Stimulated activated CD4-positive, alpha-beta T cell treated with anti-CD3 and anti-CD28 coated beads, TNF-alpha, amount 100 ng/mL, for 48 hours (primary cell): ENCODE measurements around the gene TIGD7.

Experiments
- DNase-seq, 3 donors: peaks; one replicate each; pipeline ENCODE4 v3.0.0-alpha.2; 2020; ENCODE audit warnings: low read depth in 3 of 3

TIGD7 gene

GRCh38 chr16:3305109-3306068, at the start of gene TIGD7, which contains the start of gene ZNF75A:
TIGD7 (minus strand) TSS chr16:3305430; CDS start chr16:3300614, 4,816 bp downstream.
ZNF75A (plus strand) TSS chr16:3305497; CDS start chr16:3308429, 2,932 bp downstream.
- peak; percentile 63 to 75 (median 70) for DNase-seq

DNA sequence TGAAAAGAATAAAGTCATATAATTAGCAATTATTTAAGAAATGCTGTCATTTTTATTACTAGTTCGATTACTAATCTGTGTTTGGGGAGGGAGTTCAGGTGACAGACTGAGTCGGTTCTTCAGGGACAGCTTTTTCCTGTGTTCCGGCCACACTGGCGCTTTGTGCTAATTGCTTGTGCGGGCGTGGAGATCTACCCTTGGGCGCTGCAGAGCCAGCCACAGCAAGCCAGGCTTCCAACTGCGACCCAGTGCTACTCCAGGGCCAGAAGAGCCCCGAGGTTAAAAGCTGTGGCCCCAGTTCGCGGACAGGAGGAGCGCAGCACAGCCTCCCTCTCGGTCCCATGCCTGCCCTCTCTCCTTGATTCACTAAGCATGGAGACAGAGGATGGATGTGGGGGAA, 43.9 kb upstream of the TIGD7 start:
- no peak for DNase-seq

- no peak for DNase-seq
These were observed 43.4 kb upstream of the TIGD7 start for GRCh38 chr16:3348547-3349167.

GRCh38 chr16:3347586-3347985, 42.4 kb upstream of the TIGD7 start:
- no peak for DNase-seq

DNA sequence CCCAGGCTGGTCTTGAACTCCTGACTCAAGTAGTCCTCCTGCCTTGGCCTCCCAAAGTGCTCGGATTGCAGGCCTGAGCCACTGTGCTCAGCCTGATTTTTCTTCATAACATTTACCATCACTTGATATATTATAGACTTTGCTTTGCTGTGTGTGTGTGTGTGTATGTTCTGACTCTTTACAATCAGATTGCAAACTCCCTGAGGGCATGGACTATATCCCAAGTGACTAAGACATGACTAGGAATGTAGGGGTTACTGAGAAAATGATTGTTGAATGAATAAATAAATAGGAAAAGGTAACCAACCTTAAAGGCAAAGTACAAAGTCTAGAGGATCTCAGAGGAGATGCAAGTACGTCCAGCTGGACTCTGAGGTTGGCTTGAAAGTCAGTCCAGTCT, 40.8 kb upstream of the TIGD7 start:
- no peak for DNase-seq

DNA sequence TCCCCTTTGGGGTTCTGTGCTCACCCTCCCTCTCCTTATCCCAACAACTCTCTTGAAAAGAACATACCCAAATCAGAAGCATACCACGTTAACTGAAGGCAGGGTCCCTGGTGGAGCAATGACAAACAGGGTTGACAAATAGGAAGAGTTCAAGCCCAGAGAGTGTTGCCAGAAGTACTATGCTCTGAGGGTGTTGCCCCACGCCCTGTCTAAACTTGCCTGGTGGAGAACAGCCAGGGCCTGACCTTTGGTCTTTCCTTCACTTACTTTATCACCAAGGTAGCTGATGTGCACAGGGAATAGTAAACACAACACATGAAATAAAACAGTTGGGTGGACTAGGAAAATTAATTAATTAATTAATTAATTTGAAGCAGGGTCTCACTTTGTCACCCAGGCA, 23.4 kb upstream of the TIGD7 start:
- DNase-seq: no peak

- DNase-seq: no peak
These were observed 22.9 kb upstream of the TIGD7 start for GRCh38 chr16:3328104-3328503.

DNA sequence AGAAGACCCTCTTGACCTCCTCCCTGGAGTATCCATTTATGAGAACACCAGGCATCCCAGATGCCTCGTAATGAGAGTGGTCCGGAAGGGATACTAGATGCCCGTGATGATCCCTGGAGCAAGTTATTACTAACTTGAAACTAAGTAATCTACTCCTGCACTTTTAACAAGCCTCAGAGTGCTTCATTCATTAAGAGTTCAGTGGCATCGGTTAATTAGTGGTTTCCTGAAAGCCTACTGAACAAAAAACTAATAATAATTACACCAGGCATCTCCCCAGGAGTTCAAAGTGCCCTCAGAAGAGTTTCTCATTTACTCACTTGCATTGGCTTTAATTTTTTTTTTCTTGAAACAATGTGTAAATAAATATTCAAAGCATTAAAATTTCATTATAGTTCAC, 22.3 kb upstream of the TIGD7 start:
- DNase-seq: no peak

DNA sequence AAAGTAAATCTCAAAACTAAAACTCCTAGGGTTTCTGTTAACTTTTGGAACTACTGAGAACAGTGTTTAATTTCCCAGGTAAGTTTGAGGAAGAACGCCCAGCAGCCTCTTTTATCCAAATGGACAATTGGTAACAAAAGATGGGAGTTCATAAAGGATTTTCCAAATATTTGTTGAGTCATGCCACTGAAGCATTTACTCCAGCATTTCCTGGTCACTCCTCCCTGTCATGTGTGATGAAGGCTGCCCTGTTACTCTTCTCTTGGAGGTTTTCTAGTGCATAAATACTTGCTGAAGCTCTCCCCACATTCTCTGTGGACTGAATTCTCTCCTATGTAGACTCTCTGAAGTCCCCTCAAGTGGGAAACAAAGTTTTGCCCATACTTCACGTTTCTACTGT, 16.6 kb upstream of the TIGD7 start:
- no peak for DNase-seq

GRCh38 chr16:3317315-3317999, 12.2 kb upstream of the TIGD7 start:
- no peak for DNase-seq

- no peak for DNase-seq
These were observed 6.3 kb upstream of the TIGD7 start for GRCh38 chr16:3311496-3311895.

GRCh38 chr16:3306078-3306477, 848 bp upstream of the TIGD7 start:
- no peak for DNase-seq

DNA sequence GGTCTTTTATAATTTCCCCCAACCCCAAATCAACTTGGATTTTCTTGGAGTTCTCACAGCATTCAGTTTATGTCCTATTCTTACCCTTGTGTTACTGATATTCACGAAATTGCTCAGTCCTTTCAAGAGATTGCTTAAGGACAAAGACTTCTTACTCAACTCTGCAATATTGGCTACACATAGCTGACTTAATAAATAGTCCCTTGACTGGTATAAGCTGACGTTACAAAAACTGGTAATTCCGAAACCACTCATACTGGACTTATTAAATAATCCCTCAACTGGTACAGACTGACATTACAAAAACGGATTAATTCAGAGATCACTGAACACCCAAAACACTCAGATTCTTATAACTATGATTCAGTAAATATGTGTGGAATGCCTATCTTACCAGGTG, 860 bp downstream of the TIGD7 start:
- no peak for DNase-seq

DNA sequence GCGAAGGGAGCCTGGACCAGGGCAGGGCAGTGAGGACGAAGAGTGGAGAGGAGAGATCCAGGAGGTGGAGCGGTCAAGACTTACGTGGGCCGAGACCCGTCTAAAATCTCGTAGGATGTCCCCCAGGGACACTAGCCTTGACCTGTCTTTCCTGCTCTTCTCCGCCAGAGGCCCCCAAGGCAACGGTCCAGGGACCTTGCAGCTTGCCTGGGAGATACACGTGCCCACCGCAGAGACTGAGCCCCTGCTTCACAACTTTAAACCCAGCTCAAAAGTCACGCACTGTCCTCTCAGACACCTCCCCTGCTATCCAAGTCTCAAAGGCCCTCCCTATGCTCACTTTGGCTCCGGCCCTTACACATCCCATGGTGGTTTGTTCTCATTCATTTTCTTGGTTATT, 9.4 kb downstream of the TIGD7 start:
- no peak for DNase-seq

DNA sequence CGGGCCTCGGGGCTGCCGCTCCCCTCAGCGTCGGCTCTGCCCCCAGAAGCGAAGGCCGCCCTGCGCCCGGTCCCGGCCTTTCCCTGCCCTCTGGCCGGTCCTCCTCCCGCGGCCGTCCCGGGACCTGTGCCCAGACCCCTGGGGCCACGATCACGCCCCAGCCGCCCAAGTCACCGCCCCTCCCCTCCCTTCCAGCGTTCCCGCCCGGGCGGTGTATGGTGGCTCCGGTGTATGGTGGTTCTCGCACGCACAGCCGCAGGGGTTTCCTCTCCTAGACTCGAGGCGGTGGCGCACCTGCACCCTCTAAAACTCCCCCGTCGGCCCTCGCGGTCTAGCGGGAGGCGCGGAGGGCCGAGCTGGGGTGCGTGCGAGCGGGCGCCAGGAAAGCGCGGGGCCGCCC, 10.0 kb downstream of the TIGD7 start:
- no peak for DNase-seq

DNA sequence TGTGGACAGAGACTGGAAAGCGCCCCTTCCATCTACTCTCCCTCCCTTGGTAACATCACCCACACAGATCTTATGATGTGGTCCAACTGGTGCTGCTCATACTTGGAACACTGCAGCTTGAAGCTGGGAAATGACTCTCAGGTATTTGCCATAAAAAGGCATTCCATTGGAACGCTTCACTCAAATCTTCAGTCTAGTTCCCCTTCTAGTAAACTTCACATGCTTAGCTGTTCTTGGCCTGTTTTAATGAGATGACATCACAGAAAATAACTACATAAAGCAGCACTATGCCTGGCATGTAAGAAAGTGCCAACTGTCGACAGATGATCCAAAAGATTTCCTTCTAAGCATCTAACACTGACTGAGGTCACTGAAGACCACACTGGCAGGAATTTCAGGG, 12.6 kb downstream of the TIGD7 start:
- no peak for DNase-seq

DNA sequence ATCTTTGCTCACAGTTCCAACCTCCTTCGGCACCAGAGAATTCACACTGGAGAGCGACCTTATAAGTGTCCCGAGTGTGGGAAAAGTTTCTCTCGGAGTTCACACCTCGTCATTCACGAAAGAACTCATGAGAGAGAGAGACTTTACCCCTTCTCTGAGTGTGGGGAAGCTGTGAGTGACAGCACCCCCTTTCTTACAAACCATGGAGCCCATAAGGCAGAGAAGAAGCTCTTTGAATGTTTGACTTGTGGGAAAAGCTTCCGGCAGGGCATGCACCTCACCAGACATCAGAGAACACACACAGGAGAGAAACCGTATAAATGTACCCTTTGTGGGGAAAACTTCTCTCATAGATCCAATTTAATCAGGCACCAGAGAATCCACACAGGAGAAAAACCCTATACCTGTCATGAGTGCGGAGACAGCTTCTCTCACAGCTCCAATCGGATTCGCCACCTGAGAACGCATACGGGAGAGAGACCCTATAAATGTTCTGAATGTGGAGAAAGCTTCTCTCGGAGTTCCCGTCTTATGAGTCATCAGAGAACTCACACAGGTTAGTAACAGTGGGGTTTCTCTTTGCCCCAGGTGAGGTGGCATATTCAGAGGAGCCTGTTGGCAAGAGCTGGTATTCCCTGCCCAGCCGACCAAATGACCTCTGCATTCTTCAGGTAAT, 15.1 kb downstream of the TIGD7 start:
- DNase-seq: no peak

DNA sequence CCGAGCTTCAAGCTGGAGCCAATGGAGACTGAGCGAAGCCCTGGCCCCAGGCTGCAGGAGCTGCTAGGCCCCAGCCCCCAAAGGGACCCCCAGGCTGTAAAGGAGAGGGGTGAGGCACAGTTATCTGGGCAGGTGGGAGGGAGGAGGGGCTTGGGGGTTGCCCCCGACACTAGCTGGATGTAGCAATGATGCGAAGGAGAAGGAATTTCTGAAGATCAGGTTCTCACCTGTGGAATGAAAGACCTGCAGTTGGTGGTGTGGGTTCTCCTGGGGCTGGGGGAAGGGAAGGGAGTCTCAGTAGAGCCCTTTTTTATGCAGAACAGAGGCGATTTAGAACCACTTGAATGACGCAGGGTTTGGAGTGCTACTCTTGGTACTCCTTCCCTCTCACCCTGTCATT, 20.1 kb downstream of the TIGD7 start:
- DNase-seq: no peak

GRCh38 chr16:3283543-3284447, 21.4 kb downstream of the TIGD7 start:
- peak in 1 of 3 donors; percentile 8 for DNase-seq

- peak; percentile 81 to 90 (median 90) for DNase-seq
These were observed 22.3 kb downstream of the TIGD7 start, which contains the start of gene ZNF263 for GRCh38 chr16:3282730-3283542. ZNF263 (plus strand) TSS chr16:3283491; CDS start chr16:3283819, 328 bp downstream.
